ENCODE results near the gene CCDC169. TPM values are rescaled to one million over a fixed set of nuclear protein-coding genes. Genes with fewer than 3 reads are reported as not detected.
"Not testable (repeated sequence)": the region's sequence is repeated elsewhere in the genome, so short reads cannot be mapped to it uniquely, and the experiment has no call there.

The CCDC169 gene
- total RNA-seq, 4 donors from 2014 or later = not detected

- Histone ChIP-seq H3K4me1 (no peaks in the 10 kb centered on the region), H3K9me3 (no peaks in the 10 kb centered on the region), H3K27ac (no peak overlapping the region), H3K4me3 (no peak overlapping the region), H3K36me3 (peaks cover 0 to 23% (median 0%) of the 10 kb centered on the region in 3 donors), H3K27me3 (no peaks in the 10 kb centered on the region)
- no peak for DNase-seq
- TF ChIP-seq POLR2A (IDR thresholded peaks at IDR 0.05) (no peak), CTCF (IDR thresholded peaks at IDR 0.05) (no peak)
Observed at GRCh38 chr13:36310417-36311108, 12.9 kb upstream of the CCDC169 start.

GRCh38 chr13:36302289-36302688 lies 4.7 kb upstream of the CCDC169 start:
- Histone ChIP-seq H3K4me1 (no peaks in the 10 kb centered on the region), H3K27me3 (no peaks in the 10 kb centered on the region), H3K4me3 (no peak overlapping the region), H3K9me3 (no peaks in the 10 kb centered on the region), H3K27ac (no peak overlapping the region), H3K36me3 (peaks cover 0 to 11% (median 0%) of the 10 kb centered on the region in 3 donors)
- DNase-seq = no peak
- TF ChIP-seq CTCF (IDR thresholded peaks at IDR 0.05) (no peak), POLR2A (IDR thresholded peaks at IDR 0.05) (no peak)

- DNase-seq, H3K27ac ChIP-seq, H3K27me3 ChIP-seq, H3K4me3 ChIP-seq, H3K9me3 ChIP-seq, H3K4me1 ChIP-seq, H3K36me3 ChIP-seq: not testable (repeated sequence)
Observed at GRCh38 chr13:36299469-36299868, 1.9 kb upstream of the CCDC169 start.

GRCh38 chr13:36298535-36299068 lies 988 bp upstream of the CCDC169 start:
- no peak overlapping the region for H3K4me3 ChIP-seq
- peaks cover 0 to 3% (median 0%) of the 10 kb centered on the region in 3 donors for H3K36me3 ChIP-seq
- DNase-seq = no peak
- H3K4me1 ChIP-seq = no peaks in the 10 kb centered on the region
- no peak overlapping the region for H3K27ac ChIP-seq
- TF ChIP-seq CTCF (IDR thresholded peaks at IDR 0.05) (no peak), POLR2A (IDR thresholded peaks at IDR 0.05) (no peak)
- no peaks in the 10 kb centered on the region for H3K9me3 ChIP-seq
- H3K27me3 ChIP-seq = no peaks in the 10 kb centered on the region

GRCh38 chr13:36294096-36294495 lies 3.5 kb downstream of the CCDC169 start:
- H3K4me1 ChIP-seq = no peaks in the 10 kb centered on the region
- no peak overlapping the region for H3K4me3 ChIP-seq
- H3K36me3 ChIP-seq = no peaks in the 10 kb centered on the region
- H3K27me3 ChIP-seq = no peaks in the 10 kb centered on the region
- no peaks in the 10 kb centered on the region for H3K9me3 ChIP-seq
- DNase-seq = no peak
- no peak for TF ChIP-seq CTCF (IDR thresholded peaks at IDR 0.05)
- TF ChIP-seq POLR2A (IDR thresholded peaks at IDR 0.05) = no peak
- H3K27ac ChIP-seq = no peak overlapping the region

- Histone ChIP-seq H3K9me3 (no peaks in the 10 kb centered on the region), H3K4me3 (no peak overlapping the region), H3K27ac (no peak overlapping the region), H3K36me3 (no peaks in the 10 kb centered on the region), H3K4me1 (no peaks in the 10 kb centered on the region), H3K27me3 (no peaks in the 10 kb centered on the region)
- no peak for TF ChIP-seq POLR2A (IDR thresholded peaks at IDR 0.05)
- no peak for TF ChIP-seq CTCF (IDR thresholded peaks at IDR 0.05)
- no peak for DNase-seq
Observed at GRCh38 chr13:36293497-36293896, 4.1 kb downstream of the CCDC169 start.

All from Peyer's patch (tissue), 4 donors.